HepG2 (cell line): ENCODE measurements around the gene NLRP12. TPM values are rescaled to one million over a fixed set of nuclear protein-coding genes. Genes with fewer than 3 reads are reported as not detected.

Experiments
- CHD2 ChIP-seq: IDR thresholded peaks from 2 replicates; pipeline ENCODE4 v1.6.1; 2011; ENCODE audit warnings: low read depth, low read length, improper control_type of control experiment
- HNRNPLL ChIP-seq: fragments of 200-400 bp; formaldehyde crosslinking; IDR thresholded peaks from 2 replicates; pipeline ENCODE4 v1.6.1; 2017; ENCODE audit warnings: mild to moderate bottlenecking, low read depth, low read length; ENCODE audit not compliant: poor library complexity, severe bottlenecking
- IRX3 ChIP-seq: sonication (generic); formaldehyde crosslinking; IDR thresholded peaks from 2 replicates; pipeline ENCODE4 v1.8.1; 2023; ENCODE audit warnings: mild to moderate bottlenecking, low read depth, missing genetic modification reagents, borderline replicate concordance
- JUNB ChIP-seq: sonication (generic); formaldehyde crosslinking; IDR thresholded peaks from 2 replicates; pipeline ENCODE4 v1.8.0; 2022; ENCODE audit warnings: missing genetic modification reagents, mild to moderate bottlenecking, borderline replicate concordance
- KAT7 ChIP-seq: IDR thresholded peaks from 2 replicates; pipeline ENCODE4 v1.6.1; 2018; ENCODE audit warnings: borderline replicate concordance, missing compliant biosample characterization
- PITX1 ChIP-seq: sonication (generic); formaldehyde crosslinking; IDR thresholded peaks from 2 replicates; pipeline ENCODE4 v1.5.1; 2020; ENCODE audit warnings: mild to moderate bottlenecking, missing genetic modification reagents
- POLR2AphosphoS2 ChIP-seq: IDR thresholded peaks from 2 replicates; pipeline ENCODE4 v1.6.1; 2011; ENCODE audit warnings: low read depth, low read length, improper control_type of control experiment
- RFX3 ChIP-seq: IDR thresholded peaks from 2 replicates; pipeline ENCODE4 v1.6.1; 2016; ENCODE audit warnings: missing biosample characterization, missing genetic modification reagents
- ZFY ChIP-seq: sonication (generic); formaldehyde crosslinking; IDR thresholded peaks from 2 replicates; pipeline ENCODE4 v1.4.0; 2020; ENCODE audit warnings: missing genetic modification reagents
- ZKSCAN1 ChIP-seq: fragments of 150-350 bp; IDR thresholded peaks from 2 replicates; pipeline ENCODE4 v1.6.1; 2014; ENCODE audit warnings: low read length
- ZNF33A ChIP-seq: sonication (generic); formaldehyde crosslinking; IDR thresholded peaks from 2 replicates; pipeline ENCODE4 v1.5.1; 2020; ENCODE audit warnings: missing genetic modification reagents, mild to moderate bottlenecking, moderate library complexity, borderline replicate concordance
- ZNF383 ChIP-seq: sonication (generic); formaldehyde crosslinking; IDR thresholded peaks from 2 replicates; pipeline ENCODE4 v1.4.0; 2020; ENCODE audit warnings: missing genetic modification reagents, mild to moderate bottlenecking, borderline replicate concordance
- ZNF510 ChIP-seq: sonication (generic); formaldehyde crosslinking; IDR thresholded peaks from 2 replicates; pipeline ENCODE4 v1.4.0; 2020; ENCODE audit warnings: low read depth, mild to moderate bottlenecking, missing genetic modification reagents
- ZNF607 ChIP-seq: sonication (generic); formaldehyde crosslinking; IDR thresholded peaks from 2 replicates; pipeline ENCODE4 v1.5.1; 2020; ENCODE audit warnings: missing genetic modification reagents, mild to moderate bottlenecking, borderline replicate concordance
- ZNF772 ChIP-seq: sonication (generic); formaldehyde crosslinking; IDR thresholded peaks from 2 replicates; pipeline ENCODE4 v1.5.0; 2020; ENCODE audit warnings: mild to moderate bottlenecking, missing genetic modification reagents
- polyA plus RNA-seq, 8 experiments: library from polyadenylated mRNA; depleted of rRNA in 3 of 8; stranded (reverse) in 7 of 8; unstranded in 1 of 8; fragments of >200 nt; fragmentation: Illumina TruSeq in 4 of 8; extraction: Trizol in 4 of 8; gene quantifications; 2 replicates each; pipeline versions ENCODE4 v1.2.1 to v1.2.3, GENCODE V29; 2011 to 2016; ENCODE audit warnings: low read depth in 4 of 8, missing spikeins in 1 of 8, mixed read lengths in 1 of 8; ENCODE audit not compliant: insufficient read depth in 1 of 8
- total RNA-seq, 5 experiments: library from RNA; depleted of rRNA; stranded (reverse); fragments of >200 nt; fragmentation: Illumina TruSeq; extraction: Trizol; gene quantifications; 2 replicates each; pipeline ENCODE4 v1.2.3, GENCODE V29; 2016; ENCODE audit warnings: low read depth in 1 of 5
- TF ChIP-seq, protein P1 (sequence below): sonication (generic); formaldehyde crosslinking; IDR thresholded peaks from 2 replicates; pipeline ENCODE4 v1.8.0; 2023; ENCODE audit warnings: mild to moderate bottlenecking, missing genetic modification reagents
- TF ChIP-seq, protein P2 (sequence below): IDR thresholded peaks from 2 replicates; pipeline ENCODE4 v1.6.1; 2012; ENCODE audit warnings: inconsistent platforms
- TF ChIP-seq, protein P3 (sequence below): sonication (generic); formaldehyde crosslinking; IDR thresholded peaks from 2 replicates; pipeline ENCODE4 v1.4.0; 2020; ENCODE audit warnings: missing genetic modification reagents
- TF ChIP-seq, protein P4 (sequence below): sonication (generic); formaldehyde crosslinking; IDR thresholded peaks from 2 replicates; pipeline ENCODE4 v1.5.1; 2020; ENCODE audit warnings: mild to moderate bottlenecking, moderate library complexity, missing genetic modification reagents
- TF ChIP-seq, protein P5 (sequence below): IDR thresholded peaks from 2 replicates; pipeline ENCODE4 v1.6.1; 2016; ENCODE audit warnings: missing compliant biosample characterization, missing genetic modification reagents, borderline replicate concordance

NLRP12 gene
- total and polyA plus RNA-seq, 2 of the 13 experiments (the other 11 are each of a cell fraction or from before 2014, with no cell fraction given): 0.15 to 0.20 TPM

DNA sequence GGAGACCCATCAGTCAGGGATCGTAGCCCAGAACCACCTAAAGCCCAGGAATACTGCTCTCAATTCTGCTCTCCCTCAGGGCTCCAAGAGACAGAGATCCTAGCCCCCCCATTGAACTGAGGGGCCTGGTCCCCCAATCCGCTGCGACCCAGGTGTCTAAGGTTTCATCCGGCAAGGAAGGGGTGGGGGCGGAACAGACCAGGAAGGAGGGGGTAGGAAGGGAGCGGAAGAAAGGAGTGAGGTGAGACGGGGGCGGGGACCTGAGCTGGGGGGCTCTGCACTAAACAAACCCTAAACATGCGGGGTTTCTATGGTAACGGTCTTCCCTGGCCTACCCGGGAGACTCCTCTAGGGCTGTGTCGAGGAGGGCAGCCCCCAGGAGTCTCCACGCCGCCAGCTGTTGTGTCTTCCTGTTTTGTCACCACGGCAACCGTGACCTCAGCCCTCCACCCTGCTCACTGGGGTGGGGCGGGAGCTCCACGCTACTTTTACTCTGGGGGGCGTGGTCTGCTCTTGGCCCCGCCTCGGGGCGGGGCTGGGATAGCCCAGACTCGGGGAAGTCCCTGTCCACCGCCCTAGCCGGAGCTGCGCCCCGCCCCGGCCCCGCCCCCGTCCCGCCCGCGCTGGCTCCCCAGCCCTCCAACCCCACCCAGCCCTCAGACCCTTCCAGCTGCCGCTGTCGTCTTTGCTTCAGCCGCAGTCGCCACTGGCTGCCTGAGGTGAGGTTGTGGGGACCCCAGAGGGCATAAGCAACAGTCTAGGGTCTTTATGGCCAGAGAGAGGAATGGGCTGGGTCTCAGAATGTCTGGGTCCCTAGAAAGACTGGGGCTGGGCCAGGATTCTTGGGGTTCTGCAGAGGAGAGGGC, 43.3 kb upstream of the NLRP12 start, which contains the start of gene MYADM (continued):
- no peak for TF ChIP-seq ZNF33A (CRISPR knock-in tag)
- TF ChIP-seq ZKSCAN1: peak; percentile 16; the same call in 1 of the 2 replicates
- TF ChIP-seq ZNF510 (CRISPR knock-in tag): 0 out of 2 replicates have a peak, but pooled peaks have one; percentile 67
- no peak; the same call in 1 of the 2 replicates for TF ChIP-seq KAT7 (CRISPR knock-in tag)
- no peak for TF ChIP-seq JUNB (CRISPR knock-in tag)
- TF ChIP-seq, protein P1, sequence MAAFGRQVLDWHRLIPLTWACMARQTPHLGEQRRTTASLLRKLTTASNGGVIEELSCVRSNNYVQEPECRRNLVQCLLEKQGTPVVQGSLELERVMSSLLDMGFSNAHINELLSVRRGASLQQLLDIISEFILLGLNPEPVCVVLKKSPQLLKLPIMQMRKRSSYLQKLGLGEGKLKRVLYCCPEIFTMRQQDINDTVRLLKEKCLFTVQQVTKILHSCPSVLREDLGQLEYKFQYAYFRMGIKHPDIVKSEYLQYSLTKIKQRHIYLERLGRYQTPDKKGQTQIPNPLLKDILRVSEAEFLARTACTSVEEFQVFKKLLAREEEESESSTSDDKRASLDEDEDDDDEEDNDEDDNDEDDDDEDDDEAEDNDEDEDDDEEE (CRISPR knock-in tag): no peak
- no peak; the same call in 1 of the 2 replicates for TF ChIP-seq CHD2
- no peak for TF ChIP-seq ZNF383 (CRISPR knock-in tag)
- TF ChIP-seq, protein P2, sequence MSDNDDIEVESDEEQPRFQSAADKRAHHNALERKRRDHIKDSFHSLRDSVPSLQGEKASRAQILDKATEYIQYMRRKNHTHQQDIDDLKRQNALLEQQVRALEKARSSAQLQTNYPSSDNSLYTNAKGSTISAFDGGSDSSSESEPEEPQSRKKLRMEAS: peak; percentile 74
- peak; percentile 39; the same call in 1 of the 2 replicates for TF ChIP-seq PITX1 (CRISPR knock-in tag)
- no peak for TF ChIP-seq IRX3 (CRISPR knock-in tag)
- TF ChIP-seq RFX3 (CRISPR knock-in tag): peak; percentile 90
- peak; percentile 23; the same call in 1 of the 2 replicates for TF ChIP-seq ZNF607 (CRISPR knock-in tag)
- TF ChIP-seq, protein P3, sequence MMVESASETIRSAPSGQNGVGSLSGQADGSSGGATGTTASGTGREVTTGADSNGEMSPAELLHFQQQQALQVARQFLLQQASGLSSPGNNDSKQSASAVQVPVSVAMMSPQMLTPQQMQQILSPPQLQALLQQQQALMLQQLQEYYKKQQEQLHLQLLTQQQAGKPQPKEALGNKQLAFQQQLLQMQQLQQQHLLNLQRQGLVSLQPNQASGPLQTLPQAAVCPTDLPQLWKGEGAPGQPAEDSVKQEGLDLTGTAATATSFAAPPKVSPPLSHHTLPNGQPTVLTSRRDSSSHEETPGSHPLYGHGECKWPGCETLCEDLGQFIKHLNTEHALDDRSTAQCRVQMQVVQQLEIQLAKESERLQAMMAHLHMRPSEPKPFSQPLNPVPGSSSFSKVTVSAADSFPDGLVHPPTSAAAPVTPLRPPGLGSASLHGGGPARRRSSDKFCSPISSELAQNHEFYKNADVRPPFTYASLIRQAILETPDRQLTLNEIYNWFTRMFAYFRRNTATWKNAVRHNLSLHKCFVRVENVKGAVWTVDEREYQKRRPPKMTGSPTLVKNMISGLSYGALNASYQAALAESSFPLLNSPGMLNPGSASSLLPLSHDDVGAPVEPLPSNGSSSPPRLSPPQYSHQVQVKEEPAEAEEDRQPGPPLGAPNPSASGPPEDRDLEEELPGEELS (CRISPR knock-in tag): peak; percentile 57
- peak; percentile 86 for TF ChIP-seq HNRNPLL
- TF ChIP-seq, protein P4, sequence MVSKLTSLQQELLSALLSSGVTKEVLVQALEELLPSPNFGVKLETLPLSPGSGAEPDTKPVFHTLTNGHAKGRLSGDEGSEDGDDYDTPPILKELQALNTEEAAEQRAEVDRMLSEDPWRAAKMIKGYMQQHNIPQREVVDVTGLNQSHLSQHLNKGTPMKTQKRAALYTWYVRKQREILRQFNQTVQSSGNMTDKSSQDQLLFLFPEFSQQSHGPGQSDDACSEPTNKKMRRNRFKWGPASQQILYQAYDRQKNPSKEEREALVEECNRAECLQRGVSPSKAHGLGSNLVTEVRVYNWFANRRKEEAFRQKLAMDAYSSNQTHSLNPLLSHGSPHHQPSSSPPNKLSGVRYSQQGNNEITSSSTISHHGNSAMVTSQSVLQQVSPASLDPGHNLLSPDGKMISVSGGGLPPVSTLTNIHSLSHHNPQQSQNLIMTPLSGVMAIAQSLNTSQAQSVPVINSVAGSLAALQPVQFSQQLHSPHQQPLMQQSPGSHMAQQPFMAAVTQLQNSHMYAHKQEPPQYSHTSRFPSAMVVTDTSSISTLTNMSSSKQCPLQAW (CRISPR knock-in tag): peak; percentile 89
- no peak; the same call in none of the 2 replicates for TF ChIP-seq ZFY (CRISPR knock-in tag)
- TF ChIP-seq, protein P5, sequence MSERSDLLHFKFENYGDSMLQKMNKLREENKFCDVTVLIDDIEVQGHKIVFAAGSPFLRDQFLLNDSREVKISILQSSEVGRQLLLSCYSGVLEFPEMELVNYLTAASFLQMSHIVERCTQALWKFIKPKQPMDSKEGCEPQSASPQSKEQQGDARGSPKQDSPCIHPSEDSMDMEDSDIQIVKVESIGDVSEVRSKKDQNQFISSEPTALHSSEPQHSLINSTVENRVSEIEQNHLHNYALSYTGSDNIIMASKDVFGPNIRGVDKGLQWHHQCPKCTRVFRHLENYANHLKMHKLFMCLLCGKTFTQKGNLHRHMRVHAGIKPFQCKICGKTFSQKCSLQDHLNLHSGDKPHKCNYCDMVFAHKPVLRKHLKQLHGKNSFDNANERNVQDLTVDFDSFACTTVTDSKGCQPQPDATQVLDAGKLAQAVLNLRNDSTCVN (CRISPR knock-in tag): no peak
- TF ChIP-seq POLR2AphosphoS2: peak; percentile 53; the same call in 1 of the 2 replicates
- peak; percentile 91; the same call in 1 of the 2 replicates for TF ChIP-seq ZNF772
